GM19397 (cell line): ENCODE results near the gene HCRTR2.

Source experiments
- ATAC-seq: cut with Tn5 transposase; IDR thresholded peaks from one replicate; pipeline ENCODE4 v1.9.1; 2021; ENCODE audit warnings: mild to moderate bottlenecking, moderate library complexity; ENCODE audit not compliant: unreplicated experiment

The HCRTR2 gene

GRCh38 chr6:55319961-55320695 is 145.8 kb downstream of the HCRTR2 start:
- ATAC-seq: no peak

DNA sequence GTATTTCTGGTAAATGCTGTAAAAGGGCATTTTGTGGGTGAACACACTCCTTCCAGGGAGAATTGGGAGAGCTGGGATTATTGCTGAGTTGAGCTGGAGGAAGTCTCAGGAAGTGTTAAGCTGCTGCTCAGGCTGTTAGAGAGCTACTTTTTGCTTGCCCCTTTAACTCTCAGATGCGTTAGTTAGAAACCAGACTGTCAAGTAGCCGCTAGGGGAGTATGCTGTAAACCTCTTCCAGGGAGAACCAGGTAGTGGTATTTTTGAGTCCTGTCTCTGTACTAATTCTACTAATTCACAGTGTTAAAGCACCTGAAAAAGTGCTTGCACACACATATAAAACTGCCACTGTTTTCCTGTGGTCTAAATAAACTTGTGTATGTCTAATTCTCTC is 146.4 kb downstream of the HCRTR2 start:
- no peak for ATAC-seq

- ATAC-seq: no peak
These were observed 152.9 kb downstream of the HCRTR2 start, which contains the start of gene GFRAL for GRCh38 chr6:55327169-55327568. Gene GFRAL, plus strand, starts transcription at chr6:55327469. Its CDS starts 86 bp downstream, at chr6:55327555.
